Stimulated activated memory B cell treated with anti-CD40 and anti-IgM and Interleukin-4, amounts not matched to agents 10 μg/mL and 1 μg/mL and 100 μg/mL, for 72 hours (primary cell): ENCODE measurements around the gene TMEM120B.
"Not testable (repeated sequence)": the region's sequence is repeated elsewhere in the genome, so short reads cannot be mapped to it uniquely, and the experiment has no call there.

Experiments
- ATAC-seq: fragments of 150-1000 bp; cut with Tn5 transposase; 2 replicates; pipeline ENCODE4 v1.10.0; 2021
- H3K27ac Mint-ChIP-seq: one replicate; pipeline ENCODE4 v1.8.0; 2022; ENCODE audit warnings: mild to moderate bottlenecking, mixed read lengths
- H3K27me3 Mint-ChIP-seq: one replicate; pipeline ENCODE4 v1.8.0; 2022; ENCODE audit warnings: mixed read lengths
- H3K36me3 Mint-ChIP-seq: one replicate; pipeline ENCODE4 v1.8.0; 2022; ENCODE audit warnings: mixed read lengths
- H3K4me1 Mint-ChIP-seq: one replicate; pipeline ENCODE4 v1.8.0; 2022; ENCODE audit warnings: mixed read lengths
- H3K4me3 Mint-ChIP-seq: one replicate; pipeline ENCODE4 v1.8.0; 2022; ENCODE audit warnings: mild to moderate bottlenecking, moderate library complexity, mixed read lengths
- H3K9me3 Mint-ChIP-seq: one replicate; pipeline ENCODE4 v1.8.0; 2022; ENCODE audit warnings: mixed read lengths

Gene TMEM120B

GRCh38 chr12:121784460-121784859, 71.9 kb downstream of the TMEM120B start:
- peak overlapping the region; percentile 42 for H3K4me3 Mint-ChIP-seq

DNA sequence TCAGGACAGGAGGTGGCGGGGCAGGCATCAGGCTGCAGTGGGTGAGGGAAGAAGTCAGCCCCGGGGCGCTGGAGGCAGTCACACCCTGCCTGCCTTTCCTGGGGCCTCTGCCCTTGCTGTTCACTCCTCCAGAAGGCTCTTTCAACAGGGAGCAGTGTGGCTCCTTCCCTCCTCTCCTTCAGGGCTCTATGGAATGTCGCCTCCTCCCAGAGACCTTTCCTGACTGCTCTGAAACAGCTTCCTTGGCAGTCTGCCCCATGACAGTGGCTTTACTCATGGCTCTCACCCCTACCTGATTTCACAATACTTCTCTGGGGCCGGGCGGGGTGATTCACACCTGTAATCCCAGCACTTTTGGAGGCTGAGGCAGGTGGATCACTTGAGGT, 73.9 kb downstream of the TMEM120B start:
- Mint-ChIP-seq H3K27ac (peak overlapping the region; percentile 95), H3K27me3 (no peaks in the 10 kb centered on the region), H3K9me3 (no peaks in the 10 kb centered on the region), H3K36me3 (peaks cover 47% of the 10 kb centered on the region), H3K4me3 (peak overlapping the region; percentile 59), H3K4me1 (peaks cover 96% of the 10 kb centered on the region)
- no peak for ATAC-seq

More at GRCh38 chr12:121784460-121784859, 71.9 kb downstream of the TMEM120B start:
- Mint-ChIP-seq H3K36me3 (peaks cover 45% of the 10 kb centered on the region), H3K27ac (peak overlapping the region; percentile 95), H3K27me3 (no peaks in the 10 kb centered on the region), H3K9me3 (no peaks in the 10 kb centered on the region), H3K4me1 (peaks cover 85% of the 10 kb centered on the region)
- no peak for ATAC-seq

DNA sequence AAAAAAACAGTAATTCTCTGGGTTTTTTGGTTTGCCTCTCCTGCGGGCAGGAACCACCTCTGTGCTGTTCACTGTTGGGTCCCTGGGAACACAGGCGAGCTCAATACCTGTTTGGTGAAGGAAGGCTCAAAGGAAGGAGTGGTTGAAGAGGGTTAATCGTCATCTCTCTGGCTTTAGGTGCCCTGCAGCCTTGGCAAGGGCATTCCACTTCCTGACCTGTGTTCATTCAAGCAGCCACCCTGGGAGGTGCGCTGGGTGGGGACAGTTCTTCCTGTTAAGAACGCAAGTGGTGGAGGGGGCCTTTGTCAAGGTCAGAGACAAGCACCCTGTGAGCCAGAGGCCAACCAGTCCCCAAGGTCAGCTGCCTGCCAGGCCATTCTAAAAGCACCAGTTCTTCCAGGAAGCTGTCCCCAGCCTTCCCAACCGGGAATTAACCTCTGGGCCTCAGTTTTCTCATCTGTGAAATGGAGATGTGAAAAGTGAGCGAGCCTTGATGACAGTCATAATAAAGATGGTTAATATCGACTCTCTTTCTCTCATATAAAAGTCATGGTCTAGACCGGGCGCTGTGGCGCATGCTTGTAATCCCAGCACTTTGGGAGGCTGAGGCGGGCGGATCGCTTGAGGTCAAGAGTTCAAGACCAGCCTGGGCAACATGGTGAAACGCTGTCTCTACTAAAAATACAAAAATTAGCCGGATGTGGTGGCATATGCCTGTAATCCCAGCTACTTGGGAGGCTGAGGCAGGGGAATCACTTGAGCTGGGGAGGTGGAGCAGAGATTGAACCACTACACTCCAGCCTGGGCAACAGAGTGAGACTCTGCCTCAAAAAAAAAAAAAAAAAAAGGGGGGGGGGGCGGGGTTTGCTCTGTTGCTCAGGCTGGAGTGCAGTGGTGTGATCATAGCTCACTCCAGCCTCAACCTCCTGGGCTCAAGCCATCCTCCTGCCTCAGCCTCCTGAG, 74.8 kb downstream of the TMEM120B start:
- Mint-ChIP-seq H3K4me3 (peak overlapping the region; percentile 83), H3K4me1 (peaks cover 91% of the 10 kb centered on the region), H3K9me3 (no peaks in the 10 kb centered on the region), H3K27me3 (no peaks in the 10 kb centered on the region), H3K27ac (peak overlapping the region; percentile 95), H3K36me3 (peaks cover 55% of the 10 kb centered on the region)
- no peak for ATAC-seq

- peaks cover 81% of the 10 kb centered on the region for H3K4me1 Mint-ChIP-seq
- peaks cover 59% of the 10 kb centered on the region for H3K36me3 Mint-ChIP-seq
- no peaks in the 10 kb centered on the region for H3K9me3 Mint-ChIP-seq
- H3K4me3 Mint-ChIP-seq, result peak overlapping the region; percentile 83
- H3K27me3 Mint-ChIP-seq, result no peaks in the 10 kb centered on the region
- peak overlapping the region; percentile 95 for H3K27ac Mint-ChIP-seq
- no peak for ATAC-seq
These were observed 75.7 kb downstream of the TMEM120B start for GRCh38 chr12:121788176-121788818.

DNA sequence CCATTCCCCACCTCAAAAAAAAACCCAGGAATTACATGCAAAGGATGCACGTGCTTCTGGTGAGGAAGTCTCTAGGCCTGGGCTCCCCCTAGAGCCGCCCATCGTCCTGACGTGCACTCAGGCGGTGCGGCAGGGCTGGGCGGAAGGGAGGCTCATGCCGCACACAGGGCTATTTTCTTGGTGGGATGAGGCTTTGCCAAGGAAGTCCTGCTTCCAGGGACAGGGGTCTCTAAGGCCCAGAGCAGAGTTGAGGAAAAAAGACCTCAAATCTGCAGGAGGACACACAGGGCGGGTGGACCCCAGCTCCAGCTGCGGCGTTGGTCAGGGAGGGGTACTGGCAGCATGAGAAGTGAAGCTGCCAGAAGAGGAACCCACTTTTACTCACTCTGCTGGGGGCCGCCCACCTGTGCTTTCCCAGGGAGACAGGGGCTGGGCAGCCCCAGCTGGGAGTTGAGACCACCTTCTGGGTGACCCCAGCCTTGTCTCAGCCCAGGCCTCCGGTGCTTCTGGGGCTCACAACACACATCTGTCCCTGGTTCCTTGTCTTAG, 76.8 kb downstream of the TMEM120B start:
- Mint-ChIP-seq H3K9me3 (no peaks in the 10 kb centered on the region), H3K27ac (peak overlapping the region; percentile 95), H3K36me3 (peaks cover 52% of the 10 kb centered on the region), H3K4me1 (peaks cover 76% of the 10 kb centered on the region), H3K27me3 (no peaks in the 10 kb centered on the region), H3K4me3 (peak overlapping the region; percentile 83)
- ATAC-seq, result peak; percentile 29

DNA sequence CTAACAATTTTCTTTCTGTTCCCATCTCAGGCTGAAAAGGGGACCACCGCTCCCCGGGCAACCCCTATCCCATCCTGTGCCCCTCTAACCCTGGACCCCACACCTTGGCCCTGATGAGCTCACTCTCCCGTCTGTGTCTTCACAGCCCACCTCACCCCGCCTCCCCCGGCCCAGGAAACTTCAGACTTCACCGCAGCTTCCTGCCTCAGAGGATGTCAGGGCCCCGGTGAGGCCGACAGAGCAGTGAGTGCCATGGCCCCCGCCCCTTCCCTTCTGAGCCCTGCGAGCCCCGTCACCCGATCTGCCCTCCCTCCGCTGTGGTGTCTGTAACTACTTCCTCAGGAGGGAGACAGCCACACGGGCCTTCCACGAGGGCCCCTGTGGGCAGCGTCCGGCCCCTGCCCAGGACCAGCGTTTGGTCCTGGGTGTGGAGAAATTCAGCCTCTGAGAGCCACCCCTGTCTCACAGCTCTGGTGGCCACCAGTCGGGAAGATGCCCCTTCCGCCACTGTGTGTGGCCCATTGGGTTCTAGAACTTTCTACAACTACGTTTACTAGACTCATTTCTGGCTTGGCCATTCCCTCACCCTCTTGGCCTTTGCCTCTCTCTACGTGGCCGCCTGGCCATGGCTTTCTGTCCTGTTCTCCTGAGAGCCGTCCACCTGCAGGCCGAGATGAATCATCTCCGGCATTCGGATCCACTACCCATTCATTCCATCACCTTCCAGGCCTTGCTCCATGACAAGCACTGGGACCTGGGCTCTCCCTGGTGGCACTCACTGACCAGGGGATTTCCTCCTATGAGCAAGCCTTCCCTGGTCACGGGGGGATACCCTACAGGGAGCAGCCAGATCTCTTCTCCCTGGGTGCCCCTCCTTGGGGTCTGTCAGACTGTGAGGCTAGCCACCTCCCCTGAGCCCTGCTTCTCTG, 77.5 kb downstream of the TMEM120B start:
- Mint-ChIP-seq H3K27ac (peak overlapping the region; percentile 95), H3K4me3 (peak overlapping the region; percentile 83), H3K9me3 (no peaks in the 10 kb centered on the region), H3K36me3 (peaks cover 48% of the 10 kb centered on the region), H3K4me1 (peaks cover 76% of the 10 kb centered on the region), H3K27me3 (no peaks in the 10 kb centered on the region)
- peak; percentile 79 for ATAC-seq

GRCh38 chr12:121790785-121791184, 78.2 kb downstream of the TMEM120B start:
- Mint-ChIP-seq H3K4me1 (peaks cover 77% of the 10 kb centered on the region), H3K4me3 (peak overlapping the region; percentile 86), H3K36me3 (peaks cover 50% of the 10 kb centered on the region), H3K27ac (peak overlapping the region; percentile 95)
- not testable (repeated sequence) for H3K27me3 Mint-ChIP-seq, H3K9me3 Mint-ChIP-seq, ATAC-seq

- H3K9me3 Mint-ChIP-seq, result no peaks in the 10 kb centered on the region
- no peak for ATAC-seq
- H3K4me1 Mint-ChIP-seq, result peaks cover 66% of the 10 kb centered on the region
- H3K4me3 Mint-ChIP-seq, result peak overlapping the region; percentile 86
- H3K36me3 Mint-ChIP-seq, result peaks cover 43% of the 10 kb centered on the region
- peak overlapping the region; percentile 95 for H3K27ac Mint-ChIP-seq
- no peaks in the 10 kb centered on the region for H3K27me3 Mint-ChIP-seq
These were observed 79.4 kb downstream of the TMEM120B start for GRCh38 chr12:121791671-121792551.

DNA sequence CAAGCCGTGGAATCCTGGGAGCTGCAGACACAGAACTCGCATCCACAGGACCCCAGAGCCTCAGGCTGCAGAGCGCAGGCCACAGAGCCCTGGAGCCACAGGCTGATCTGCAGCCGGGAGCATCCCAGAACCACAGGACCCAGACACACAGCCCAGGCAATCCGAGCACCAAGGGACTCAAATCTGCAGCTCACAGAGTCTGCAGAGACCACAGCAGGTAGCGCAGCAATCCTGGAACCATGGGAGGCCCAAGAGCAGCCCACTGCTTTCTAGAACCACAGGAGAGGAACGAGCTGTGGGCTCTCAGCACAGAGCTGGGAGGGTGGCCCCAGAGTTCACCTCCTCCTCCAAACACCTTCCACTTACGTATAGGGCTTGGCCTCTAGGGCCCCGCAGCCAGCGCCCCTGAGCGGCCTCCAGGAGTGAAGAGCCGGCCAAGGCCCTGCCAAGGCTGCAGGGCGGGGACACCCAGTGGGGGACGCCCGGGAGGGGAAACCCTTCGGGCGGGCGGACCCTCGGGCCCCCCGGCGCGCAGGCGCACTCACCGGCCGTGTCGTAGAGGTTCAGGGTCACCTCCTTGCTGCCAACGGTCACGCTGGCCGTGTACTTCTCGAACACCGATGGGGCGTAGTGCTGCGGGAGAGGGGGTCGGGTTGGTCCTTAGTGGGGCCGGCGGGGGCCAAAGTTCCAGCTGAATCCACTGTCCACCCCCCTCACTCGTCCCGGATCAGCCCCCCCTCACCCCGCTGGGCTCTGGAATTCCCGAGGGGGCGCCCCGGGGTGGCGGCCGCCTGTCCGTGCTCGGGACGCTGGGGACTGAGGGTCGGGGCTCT, 80.3 kb downstream of the TMEM120B start:
- Mint-ChIP-seq H3K27me3 (no peaks in the 10 kb centered on the region), H3K9me3 (no peaks in the 10 kb centered on the region), H3K27ac (peak overlapping the region; percentile 95), H3K4me1 (peaks cover 65% of the 10 kb centered on the region), H3K36me3 (peaks cover 41% of the 10 kb centered on the region), H3K4me3 (peak overlapping the region; percentile 86)
- ATAC-seq, result peak; percentile 49

DNA sequence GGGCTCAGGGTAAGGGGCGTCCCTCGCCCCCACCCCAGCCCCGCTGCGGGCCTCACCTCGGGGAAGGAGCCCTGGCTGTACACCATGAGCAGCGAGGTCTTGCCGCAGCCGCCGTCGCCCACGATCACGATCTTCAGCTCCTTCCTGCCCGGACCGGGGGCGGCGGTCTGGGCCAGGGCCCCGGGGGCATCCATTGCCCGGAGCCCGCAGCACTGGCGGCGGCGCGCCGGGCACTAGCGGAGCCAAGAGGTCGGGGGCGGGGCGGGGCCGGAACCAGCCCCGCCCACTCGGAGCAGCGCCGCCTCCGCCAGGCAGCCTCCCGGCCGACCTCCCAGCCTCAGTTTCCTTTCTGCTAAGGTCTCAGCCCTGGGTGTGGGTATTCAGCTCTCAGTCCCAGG, 80.9 kb downstream of the TMEM120B start, which contains the start of gene RHOF:
TSS of gene RHOF (minus strand) at position 249 of the 398 bp plus-strand sequence. CDS start at position 194, 55 bp downstream.
- Mint-ChIP-seq H3K9me3 (no peaks in the 10 kb centered on the region), H3K27ac (peak within 1 kb of the TSS; percentile 95), H3K36me3 (peaks cover 40% of the 10 kb centered on the region), H3K4me1 (peaks cover 65% of the 10 kb centered on the region), H3K27me3 (no peaks in the 10 kb centered on the region), H3K4me3 (peak within 1 kb of the TSS; percentile 86)
- peak; percentile 54 for ATAC-seq

DNA sequence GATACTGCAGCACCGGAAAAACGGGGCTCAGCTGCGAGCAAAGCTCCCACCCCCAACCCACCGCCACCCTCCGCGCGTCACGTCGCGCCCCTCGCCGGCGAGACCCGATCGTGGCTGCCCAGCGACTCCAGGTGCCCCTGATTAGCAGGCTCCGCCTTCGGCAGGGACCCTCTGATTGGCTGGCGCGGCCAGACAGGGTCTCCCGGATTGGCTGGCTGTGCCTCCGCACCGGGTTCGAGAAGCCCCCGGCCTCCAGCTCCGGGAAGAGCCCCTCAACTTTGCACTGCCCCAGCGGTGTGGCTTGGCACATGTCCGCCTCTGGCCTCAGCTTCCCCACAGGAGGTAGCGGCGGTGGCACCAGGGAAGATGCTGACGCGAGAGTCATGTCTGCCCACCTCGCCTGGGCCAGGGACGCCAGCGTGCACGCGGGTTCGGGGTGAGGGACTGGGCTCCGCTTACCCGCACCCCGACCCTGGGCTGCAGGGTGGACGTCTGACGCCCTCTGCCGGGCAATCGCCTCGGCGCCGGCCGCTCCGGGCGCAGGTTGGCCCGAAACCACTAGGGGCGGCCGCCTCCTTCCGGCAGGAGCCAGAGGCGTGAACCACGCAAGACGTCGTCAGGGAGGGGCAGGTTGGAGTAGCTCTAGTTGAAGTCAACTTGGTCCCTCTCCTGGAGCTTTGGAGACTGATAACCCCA, 81.4 kb downstream of the TMEM120B start:
- H3K27ac Mint-ChIP-seq, result peak overlapping the region; percentile 95
- peak; percentile 79 for ATAC-seq
- H3K4me3 Mint-ChIP-seq, result peak overlapping the region; percentile 86
- no peaks in the 10 kb centered on the region for H3K27me3 Mint-ChIP-seq
- peaks cover 65% of the 10 kb centered on the region for H3K4me1 Mint-ChIP-seq
- H3K36me3 Mint-ChIP-seq, result peaks cover 43% of the 10 kb centered on the region
- no peaks in the 10 kb centered on the region for H3K9me3 Mint-ChIP-seq

GRCh38 chr12:121794534-121795033, 82.0 kb downstream of the TMEM120B start:
- Mint-ChIP-seq H3K9me3 (no peaks in the 10 kb centered on the region), H3K4me1 (peaks cover 64% of the 10 kb centered on the region), H3K27ac (peak overlapping the region; percentile 95), H3K36me3 (peaks cover 43% of the 10 kb centered on the region), H3K27me3 (no peaks in the 10 kb centered on the region), H3K4me3 (peak overlapping the region; percentile 86)
- ATAC-seq, result peak; percentile 4
